ENCODE results near the gene CDK17. TPM values are rescaled to one million over a fixed set of nuclear protein-coding genes. Genes with fewer than 3 reads are reported as not detected.

The CDK17 gene
- total RNA-seq, 2 experiments from 2014 or later, result 41.5 to 42.5 TPM

DNA sequence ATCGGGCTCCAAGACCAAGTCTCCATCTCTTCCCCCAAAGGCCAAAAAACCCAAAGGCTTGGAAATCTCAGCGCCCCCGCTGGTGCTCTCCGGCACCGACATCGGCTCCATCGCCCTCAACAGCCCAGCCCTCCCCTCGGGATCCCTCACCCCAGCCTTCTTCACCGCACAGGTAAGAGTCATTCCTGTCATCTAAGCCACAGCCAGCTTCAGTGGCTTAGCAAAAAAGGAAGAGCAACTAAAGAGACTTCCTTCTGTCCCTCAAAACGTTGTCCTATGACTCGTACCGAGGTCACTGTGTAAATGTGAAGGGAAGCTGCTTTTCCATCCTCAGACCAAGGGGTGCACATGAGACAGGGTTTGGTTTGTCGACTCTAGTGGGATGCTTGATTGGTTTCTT is 152.7 kb downstream of the CDK17 start:
- Mint-ChIP-seq H3K9me3 (no peaks in the 10 kb centered on the region), H3K36me3 (ENCODE audit: low read depth) (peaks cover 80% of the 10 kb centered on the region), H3K4me3 (no peak overlapping the region), H3K27me3 (no peaks in the 10 kb centered on the region), H3K27ac (no peak overlapping the region), H3K4me1 (peaks cover 58% of the 10 kb centered on the region)
- DNase-seq, result no peak
- POLR2A ChIA-PET, result no interaction called here
- CTCF ChIA-PET, result no interaction called here

DNA sequence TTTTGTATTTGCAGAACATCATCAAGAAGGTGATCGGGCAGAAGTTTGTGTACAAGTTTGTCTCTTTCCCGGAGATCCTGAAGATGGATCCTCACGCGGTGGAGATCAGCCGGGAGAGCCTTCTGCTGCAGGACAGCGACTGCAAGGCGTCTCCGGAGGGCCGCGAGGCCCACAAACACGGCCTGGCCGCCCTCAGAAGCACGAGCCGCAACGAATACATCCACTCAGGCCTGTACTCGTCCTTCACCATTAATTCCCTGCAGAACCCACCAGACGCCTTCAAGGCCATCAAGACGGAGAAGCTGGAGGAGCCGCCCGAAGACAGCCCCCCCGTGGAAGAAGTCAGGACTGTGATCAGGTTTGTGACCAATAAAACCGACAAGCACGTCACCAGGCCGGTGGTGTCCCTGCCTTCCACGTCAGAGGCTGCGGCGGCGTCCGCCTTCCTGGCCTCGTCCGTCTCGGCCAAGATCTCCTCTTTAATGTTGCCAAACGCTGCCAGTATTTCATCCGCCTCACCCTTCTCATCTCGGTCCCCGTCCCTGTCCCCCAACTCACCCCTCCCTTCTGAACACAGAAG is 153.2 kb downstream of the CDK17 start:
- CTCF ChIA-PET, result no interaction called here
- DNase-seq, result no peak
- peaks cover 75% of the 10 kb centered on the region for H3K36me3 Mint-ChIP-seq (ENCODE audit: low read depth)
- POLR2A ChIA-PET, result no interaction called here
- no peaks in the 10 kb centered on the region for H3K27me3 Mint-ChIP-seq
- H3K4me3 Mint-ChIP-seq, result no peak overlapping the region
- no peaks in the 10 kb centered on the region for H3K9me3 Mint-ChIP-seq
- H3K27ac Mint-ChIP-seq, result no peak overlapping the region
- peaks cover 62% of the 10 kb centered on the region for H3K4me1 Mint-ChIP-seq

DNA sequence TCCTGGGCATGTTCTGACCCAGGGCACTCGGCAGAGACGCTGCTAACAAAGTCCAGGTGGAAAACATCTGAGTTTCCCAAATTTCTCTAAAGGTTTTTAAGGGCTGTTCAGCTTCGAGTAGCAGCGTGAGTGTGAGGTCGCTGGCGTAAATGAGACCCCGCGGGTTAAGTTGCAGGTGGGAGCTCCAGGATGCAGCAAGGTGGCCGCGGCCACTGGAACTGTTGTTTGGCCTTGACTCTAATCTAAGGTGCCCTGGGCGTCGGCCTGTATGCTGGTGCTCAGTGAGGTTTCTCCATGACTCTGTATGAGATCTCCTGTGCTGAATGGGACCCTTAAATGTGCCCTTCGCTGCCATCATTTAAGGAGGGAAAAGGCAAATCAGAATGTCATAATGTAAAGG is 155.4 kb downstream of the CDK17 start:
- no peak for DNase-seq
- CTCF ChIA-PET, result no interaction called here
- no peaks in the 10 kb centered on the region for H3K9me3 Mint-ChIP-seq
- POLR2A ChIA-PET, result no interaction called here
- no peak overlapping the region for H3K27ac Mint-ChIP-seq
- H3K27me3 Mint-ChIP-seq, result no peaks in the 10 kb centered on the region
- H3K4me3 Mint-ChIP-seq, result no peak overlapping the region
- peaks cover 67% of the 10 kb centered on the region for H3K4me1 Mint-ChIP-seq
- H3K36me3 Mint-ChIP-seq (ENCODE audit: low read depth), result peaks cover 70% of the 10 kb centered on the region

DNA sequence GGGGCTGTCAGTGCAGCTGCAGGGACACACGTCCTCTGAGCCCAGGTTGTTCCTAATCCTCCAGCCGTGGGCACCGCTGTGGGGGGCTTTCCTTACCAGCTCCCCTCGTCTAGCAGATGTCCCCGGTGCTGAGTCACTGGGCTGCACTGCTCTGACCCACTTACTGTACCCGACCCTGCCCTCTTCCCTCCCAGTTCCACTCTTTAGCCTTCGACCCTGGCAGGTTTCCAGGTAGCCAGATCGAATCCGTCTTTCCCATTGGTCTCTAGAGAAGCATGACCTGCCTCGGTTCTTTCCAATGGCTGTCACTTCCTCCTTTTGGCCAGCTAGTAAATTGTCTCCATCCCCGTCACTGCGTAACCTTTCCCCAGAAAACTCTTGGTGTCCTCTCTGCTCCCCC is 157.6 kb downstream of the CDK17 start:
- CTCF ChIA-PET, result interaction anchor here (1.2 to 3.9 kb wide), 5 partner anchors 56 to 274 kb away, joined by 3 to 13 read pairs (median 5); partner anchors contain the start of gene CDK17
- H3K4me3 Mint-ChIP-seq, result no peak overlapping the region
- no peak for DNase-seq
- peaks cover 75% of the 10 kb centered on the region for H3K4me1 Mint-ChIP-seq
- peaks cover 52% of the 10 kb centered on the region for H3K36me3 Mint-ChIP-seq (ENCODE audit: low read depth)
- H3K27ac Mint-ChIP-seq, result peak overlapping the region; percentile 9
- POLR2A ChIA-PET, result interaction anchor here (1.1 to 5.2 kb wide), 3 partner anchors 9 to 157 kb away, joined by 5 to 30 read pairs (median 7); partner anchors contain the start of gene CDK17
- H3K27me3 Mint-ChIP-seq, result no peaks in the 10 kb centered on the region
- H3K9me3 Mint-ChIP-seq, result no peaks in the 10 kb centered on the region

DNA sequence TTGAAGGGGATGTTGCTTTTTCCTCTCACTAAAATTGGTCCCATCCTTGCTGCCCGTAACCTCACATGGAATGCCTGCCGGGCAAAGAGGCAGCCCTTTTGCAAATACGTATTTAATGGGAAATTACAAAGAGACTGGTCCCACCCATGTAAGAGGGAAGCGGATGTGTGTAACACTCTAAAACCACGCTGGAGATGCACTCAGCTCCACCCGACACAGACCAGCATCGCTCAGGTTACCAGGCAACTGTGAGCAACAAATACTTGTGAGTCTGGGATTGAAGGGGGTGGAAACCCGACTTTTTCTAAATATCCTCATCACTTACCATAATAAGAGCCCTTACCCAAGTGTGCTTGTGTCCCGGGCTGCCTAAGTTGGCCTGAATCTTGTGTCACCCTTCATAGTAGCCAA is 158.4 kb downstream of the CDK17 start:
- POLR2A ChIA-PET, result interaction anchor here (1.0 to 5.2 kb wide), 6 partner anchors 10 to 204 kb away, joined by 3 to 30 read pairs (median 4); partner anchors contain the start of gene CDK17
- Mint-ChIP-seq H3K9me3 (no peaks in the 10 kb centered on the region), H3K27ac (peak overlapping the region; percentile 84), H3K4me3 (peak overlapping the region; percentile 65), H3K4me1 (peaks cover 75% of the 10 kb centered on the region), H3K36me3 (ENCODE audit: low read depth) (peaks cover 49% of the 10 kb centered on the region), H3K27me3 (no peaks in the 10 kb centered on the region)
- DNase-seq, result peak; percentile 84
- CTCF ChIA-PET, result interaction anchor here (1.2 to 3.9 kb wide), 5 partner anchors 57 to 275 kb away, joined by 3 to 13 read pairs (median 5); partner anchors contain the start of gene CDK17

DNA sequence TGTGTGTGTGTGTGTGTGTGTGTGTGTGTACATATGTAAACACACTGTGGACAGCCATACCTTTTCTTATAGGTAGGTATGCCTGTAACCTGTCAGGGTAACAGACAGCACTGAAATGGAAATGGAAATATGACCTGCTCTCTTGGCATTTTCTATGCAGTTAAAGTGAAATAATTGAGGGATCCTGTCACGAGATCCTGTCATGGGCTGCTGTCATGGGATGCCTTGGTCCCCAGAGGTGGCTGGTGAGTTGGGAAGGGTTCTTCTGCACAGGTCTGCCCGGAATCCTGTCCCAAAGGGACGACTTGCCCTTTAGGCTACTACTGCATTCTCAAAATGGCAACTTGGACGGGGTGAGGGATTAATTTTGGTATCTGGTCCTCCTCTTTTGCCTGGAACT is 158.8 kb downstream of the CDK17 start:
- H3K4me3 Mint-ChIP-seq, result peak overlapping the region; percentile 65
- peak overlapping the region; percentile 84 for H3K27ac Mint-ChIP-seq
- H3K9me3 Mint-ChIP-seq, result no peaks in the 10 kb centered on the region
- peaks cover 75% of the 10 kb centered on the region for H3K4me1 Mint-ChIP-seq
- no peaks in the 10 kb centered on the region for H3K27me3 Mint-ChIP-seq
- no peak for DNase-seq
- POLR2A ChIA-PET, result interaction anchor here (1.0 to 5.2 kb wide), 4 partner anchors 16 to 204 kb away, joined by 3 to 30 read pairs (median 3); partner anchors contain the start of gene CDK17
- H3K36me3 Mint-ChIP-seq (ENCODE audit: low read depth), result peaks cover 48% of the 10 kb centered on the region
- CTCF ChIA-PET, result interaction anchor here (1.2 to 3.9 kb wide), 6 partner anchors 26 to 275 kb away, joined by 3 to 13 read pairs (median 4); partner anchors contain the start of gene CDK17

DNA sequence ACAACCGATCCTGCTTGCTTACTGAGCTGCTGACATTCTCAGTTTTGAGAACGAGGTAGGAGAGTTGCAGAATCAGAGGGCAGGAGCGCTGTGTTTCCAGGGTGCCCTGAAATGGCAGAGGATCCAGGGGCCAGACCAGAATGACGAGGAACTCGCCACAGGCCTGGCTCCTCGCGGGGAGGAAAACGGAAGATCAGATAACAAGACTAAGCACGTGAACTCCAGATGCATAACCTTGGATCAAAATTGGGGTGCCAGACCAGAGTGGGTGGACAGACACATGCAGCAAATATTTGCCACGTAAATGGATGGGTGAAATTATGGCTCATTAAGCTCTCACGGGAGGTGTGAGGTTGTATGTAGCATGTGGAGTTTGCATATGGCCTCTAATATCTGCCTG is 159.6 kb downstream of the CDK17 start:
- peaks cover 54% of the 10 kb centered on the region for H3K36me3 Mint-ChIP-seq (ENCODE audit: low read depth)
- H3K27ac Mint-ChIP-seq, result peak overlapping the region; percentile 2
- peaks cover 82% of the 10 kb centered on the region for H3K4me1 Mint-ChIP-seq
- no peak for DNase-seq
- H3K9me3 Mint-ChIP-seq, result no peaks in the 10 kb centered on the region
- H3K4me3 Mint-ChIP-seq, result no peak overlapping the region
- POLR2A ChIA-PET, result interaction anchor here (1.3 to 5.2 kb wide), 2 partner anchors 64 to 159 kb away, joined by 4 to 30 read pairs; partner anchors contain the start of gene CDK17
- no peaks in the 10 kb centered on the region for H3K27me3 Mint-ChIP-seq
- CTCF ChIA-PET, result interaction anchor here (0.6 to 3.9 kb wide), 4 partner anchors 26 to 276 kb away, joined by 3 to 13 read pairs (median 4); no protein-coding TSS in a partner anchor

DNA sequence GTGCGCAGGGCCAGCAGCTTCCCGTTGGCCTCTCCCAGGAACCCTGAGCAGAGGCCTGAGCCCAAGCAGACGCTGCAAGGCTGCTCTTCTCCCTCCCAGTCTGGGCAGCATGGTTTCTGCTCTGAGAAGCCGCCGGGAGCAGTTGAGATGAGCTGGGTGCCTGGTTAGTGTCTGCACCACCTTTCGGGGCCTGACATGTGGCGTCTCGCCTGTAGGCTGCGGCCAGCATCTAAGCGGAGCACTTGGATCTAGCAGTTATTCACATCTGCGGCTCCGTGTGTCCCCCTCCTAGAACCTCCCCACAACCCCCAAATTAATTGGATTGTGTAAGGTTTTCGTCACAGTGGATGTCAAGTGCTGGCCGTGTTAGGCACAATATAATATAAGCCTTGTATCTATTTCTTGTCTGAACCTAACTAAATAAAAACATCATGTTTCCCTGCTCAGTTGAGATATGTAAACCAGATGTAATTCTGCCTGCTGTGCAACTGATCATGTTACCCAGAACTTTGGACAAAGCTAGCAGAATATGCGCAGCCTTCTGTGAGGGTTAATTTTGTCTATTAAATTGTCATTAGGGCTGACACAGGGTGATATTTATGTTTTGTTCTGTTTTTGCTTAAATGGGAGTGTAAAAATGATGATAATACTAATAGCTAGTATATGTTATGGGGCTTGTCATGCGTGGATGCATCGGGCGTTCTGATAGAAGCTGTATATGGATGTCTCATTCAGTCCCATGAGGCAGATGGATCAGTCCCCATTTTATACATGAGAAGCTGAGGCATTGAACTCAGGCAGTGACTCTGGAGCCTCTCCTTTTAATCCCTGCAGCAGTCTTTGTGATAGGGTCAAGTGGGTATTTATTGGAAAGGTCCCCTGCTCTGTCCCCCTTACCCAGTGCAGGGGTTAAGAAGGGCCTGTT is 160.3 kb downstream of the CDK17 start:
- POLR2A ChIA-PET, result interaction anchor here (1.0 to 5.2 kb wide), 3 partner anchors 45 to 160 kb away, joined by 3 to 30 read pairs (median 4); partner anchors contain the start of gene CDK17
- CTCF ChIA-PET, result interaction anchor here (0.6 to 3.9 kb wide), 5 partner anchors 24 to 277 kb away, joined by 3 to 23 read pairs (median 4); no protein-coding TSS in a partner anchor

DNA sequence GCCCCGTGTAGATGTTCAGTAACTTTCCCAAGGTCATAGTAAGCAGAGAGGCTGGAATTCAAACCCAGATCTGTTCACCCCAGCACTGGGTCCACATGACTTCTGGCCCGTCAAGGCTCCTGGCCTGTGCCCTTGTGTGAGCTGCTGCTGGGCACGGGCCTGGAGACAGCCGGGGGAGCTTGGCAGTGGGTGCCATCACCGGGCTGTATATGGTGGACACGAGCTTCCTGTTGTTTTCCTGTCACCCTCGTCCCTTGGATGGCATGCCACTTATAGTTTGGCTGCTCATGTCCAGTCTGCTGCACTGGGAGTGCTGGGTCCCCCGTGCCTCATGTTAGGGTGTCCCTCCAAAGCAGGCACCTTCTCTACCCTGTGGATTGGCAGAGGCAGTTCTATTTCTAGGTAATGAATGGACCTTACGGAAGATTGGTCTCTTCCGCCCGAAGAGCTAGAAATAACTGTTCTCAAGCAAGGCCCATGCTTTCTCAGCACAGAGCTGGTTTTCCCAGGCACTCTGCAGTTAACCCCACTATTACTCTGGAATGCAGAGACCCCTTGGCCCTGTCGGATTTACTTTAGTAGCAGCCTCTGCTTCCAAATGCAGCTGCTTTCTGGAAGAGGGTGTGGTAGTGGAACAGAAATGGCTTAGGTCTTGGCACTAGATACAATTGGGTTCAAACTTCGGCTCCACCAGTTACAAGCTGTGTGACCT is 161.7 kb downstream of the CDK17 start:
- H3K4me3 Mint-ChIP-seq, result peak overlapping the region; percentile 39
- ChIA-PET CTCF (interaction anchor here (1.0 to 3.4 kb wide), 3 partner anchors 23 to 278 kb away, joined by 4 to 23 read pairs (median 4); partner anchors contain the start of gene CDK17), POLR2A (interaction anchor here (1.0 to 2.6 kb wide), 3 partner anchors 26 to 161 kb away, joined by 3 to 14 read pairs (median 3); partner anchors contain the start of gene CDK17)
- peak overlapping the region; percentile 56 for H3K27ac Mint-ChIP-seq
- no peak for DNase-seq
- H3K27me3 Mint-ChIP-seq, result no peaks in the 10 kb centered on the region
- peaks cover 89% of the 10 kb centered on the region for H3K4me1 Mint-ChIP-seq
- H3K9me3 Mint-ChIP-seq, result no peaks in the 10 kb centered on the region
- peaks cover 56% of the 10 kb centered on the region for H3K36me3 Mint-ChIP-seq (ENCODE audit: low read depth)

More for the DNA sequence above, 160.3 kb downstream of the CDK17 start:
- no peak for DNase-seq
- H3K9me3 Mint-ChIP-seq, result no peaks in the 10 kb centered on the region
- H3K27ac Mint-ChIP-seq, result no peak overlapping the region
- H3K4me1 Mint-ChIP-seq, result peaks cover 86% of the 10 kb centered on the region
- no peak overlapping the region for H3K4me3 Mint-ChIP-seq
- no peaks in the 10 kb centered on the region for H3K27me3 Mint-ChIP-seq
- H3K36me3 Mint-ChIP-seq (ENCODE audit: low read depth), result peaks cover 54% of the 10 kb centered on the region

DNA sequence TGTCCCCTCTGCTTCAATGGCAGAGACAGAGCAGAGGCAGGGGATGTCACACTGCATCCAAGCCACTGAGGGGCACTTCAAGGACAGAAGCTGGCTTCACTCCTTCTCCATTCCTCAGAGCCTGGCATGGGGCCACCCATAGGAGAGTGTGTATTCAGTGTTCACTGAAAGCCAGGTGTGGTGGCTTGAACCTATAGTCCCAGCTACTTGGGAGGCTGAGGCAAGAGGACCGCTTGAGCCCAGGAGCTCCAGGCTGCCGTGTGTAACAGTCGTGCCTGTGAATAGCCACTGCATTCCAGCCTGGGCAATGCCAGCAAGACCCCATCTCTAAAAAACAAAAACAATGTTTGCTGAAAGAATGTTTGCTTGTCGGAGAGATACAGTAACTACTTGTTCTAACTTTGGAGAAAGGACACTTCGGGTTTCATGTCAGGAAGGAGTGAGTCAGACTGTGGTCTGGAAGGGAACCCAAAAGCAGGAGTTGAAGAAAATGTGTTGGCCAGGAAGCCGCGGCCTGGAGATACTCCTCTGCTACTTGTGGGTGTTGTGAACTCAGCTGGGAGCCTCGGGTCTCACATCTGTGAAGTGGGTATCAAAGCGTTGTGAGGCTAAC is 162.7 kb downstream of the CDK17 start:
- Mint-ChIP-seq H3K36me3 (ENCODE audit: low read depth) (peaks cover 49% of the 10 kb centered on the region), H3K27ac (peak overlapping the region; percentile 56), H3K4me3 (peak overlapping the region; percentile 39)

DNA sequence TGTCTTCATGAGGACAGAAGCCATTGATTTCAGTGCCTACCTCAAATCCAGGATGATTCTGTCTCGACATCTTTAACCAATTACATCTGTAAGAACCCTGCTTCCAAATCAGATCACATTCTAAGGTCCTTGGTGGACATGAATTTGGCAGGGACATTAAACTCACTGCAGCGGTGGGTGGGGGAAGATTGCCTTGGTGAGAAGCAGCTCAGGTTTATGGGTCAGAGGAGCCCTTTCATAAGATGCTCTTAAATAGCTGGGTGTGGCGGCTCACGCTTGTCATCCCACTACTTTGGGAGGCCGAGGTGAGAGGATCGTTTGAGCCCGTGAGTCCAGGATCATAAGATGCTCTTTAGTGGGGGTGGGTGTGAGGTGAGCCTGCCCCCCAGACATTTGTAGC is 163.2 kb downstream of the CDK17 start:
- peaks cover 50% of the 10 kb centered on the region for H3K36me3 Mint-ChIP-seq (ENCODE audit: low read depth)
- H3K4me1 Mint-ChIP-seq, result peaks cover 75% of the 10 kb centered on the region
- H3K9me3 Mint-ChIP-seq, result no peaks in the 10 kb centered on the region
- peak overlapping the region; percentile 56 for H3K27ac Mint-ChIP-seq
- POLR2A ChIA-PET, result interaction anchor here (0.7 to 2.6 kb wide), 3 partner anchors 21 to 280 kb away, joined by 3 to 14 read pairs (median 4); partner anchors contain the start of gene CDK17
- DNase-seq, result no peak
- CTCF ChIA-PET, result interaction anchor here (1.2 to 3.4 kb wide), 3 partner anchors 21 to 280 kb away, joined by 5 to 23 read pairs (median 8); partner anchors contain the start of gene CDK17
- H3K4me3 Mint-ChIP-seq, result no peak overlapping the region
- H3K27me3 Mint-ChIP-seq, result no peaks in the 10 kb centered on the region

More for the DNA sequence above, 162.7 kb downstream of the CDK17 start:
- POLR2A ChIA-PET, result interaction anchor here (0.7 to 2.6 kb wide), 4 partner anchors 21 to 279 kb away, joined by 3 to 14 read pairs (median 4); partner anchors contain the start of gene CDK17
- Mint-ChIP-seq H3K27me3 (no peaks in the 10 kb centered on the region), H3K9me3 (no peaks in the 10 kb centered on the region), H3K4me1 (peaks cover 80% of the 10 kb centered on the region)
- DNase-seq, result peak; percentile 68
- CTCF ChIA-PET, result interaction anchor here (1.2 to 3.4 kb wide), 4 partner anchors 22 to 279 kb away, joined by 4 to 23 read pairs (median 6); partner anchors contain the start of gene CDK17

All from activated CD4-positive, alpha-beta memory T cell treated with anti-CD3 and anti-CD28 coated beads, Interleukin-2, amount 10 ng/mL, durations not matched to agents 7 days and 5 days (primary cell).